GM21786 (cell line): Measurements from ENCODE around the gene TFF3.

ENCODE experiments used
- ATAC-seq: cut with Tn5 transposase; IDR thresholded peaks from one replicate; pipeline ENCODE4 v1.9.1; 2021; ENCODE audit not compliant: unreplicated experiment

TFF3 gene

DNA sequence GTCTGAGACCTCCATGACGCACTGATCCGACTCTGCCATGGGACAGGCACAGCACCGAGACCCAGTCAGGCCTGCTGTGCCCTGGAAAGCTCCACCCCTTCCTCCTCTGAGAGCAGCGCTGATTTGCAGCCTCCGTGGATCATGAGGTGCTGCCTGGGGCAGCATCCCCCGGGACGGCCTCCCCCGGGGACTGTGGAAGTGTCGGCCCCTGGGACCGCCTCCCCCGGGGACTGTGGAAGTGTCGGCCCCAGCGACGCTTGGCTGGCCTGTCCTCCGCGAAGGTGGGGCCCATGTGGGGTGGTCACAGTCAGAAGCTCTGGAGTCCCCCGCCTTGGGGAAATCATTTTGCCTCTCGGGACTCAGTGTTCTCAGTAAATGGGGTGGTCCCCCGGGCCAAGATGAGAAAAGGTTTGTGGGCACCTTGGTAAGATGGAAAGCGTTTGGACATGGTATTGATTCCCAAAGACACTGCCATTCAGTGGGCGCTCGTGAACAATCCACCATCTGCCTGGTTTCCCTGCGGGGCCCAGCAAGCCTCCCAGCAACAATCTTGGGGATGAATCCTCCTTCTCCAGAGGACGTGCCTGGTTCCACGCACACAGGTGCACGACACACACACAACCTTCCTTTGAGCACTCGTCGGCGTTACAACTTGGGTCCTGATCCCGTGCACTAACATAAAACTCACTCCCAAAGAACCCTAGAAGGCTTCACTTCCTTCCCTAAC is 32.6 kb upstream of the TFF3 start:
- ATAC-seq: no peak

DNA sequence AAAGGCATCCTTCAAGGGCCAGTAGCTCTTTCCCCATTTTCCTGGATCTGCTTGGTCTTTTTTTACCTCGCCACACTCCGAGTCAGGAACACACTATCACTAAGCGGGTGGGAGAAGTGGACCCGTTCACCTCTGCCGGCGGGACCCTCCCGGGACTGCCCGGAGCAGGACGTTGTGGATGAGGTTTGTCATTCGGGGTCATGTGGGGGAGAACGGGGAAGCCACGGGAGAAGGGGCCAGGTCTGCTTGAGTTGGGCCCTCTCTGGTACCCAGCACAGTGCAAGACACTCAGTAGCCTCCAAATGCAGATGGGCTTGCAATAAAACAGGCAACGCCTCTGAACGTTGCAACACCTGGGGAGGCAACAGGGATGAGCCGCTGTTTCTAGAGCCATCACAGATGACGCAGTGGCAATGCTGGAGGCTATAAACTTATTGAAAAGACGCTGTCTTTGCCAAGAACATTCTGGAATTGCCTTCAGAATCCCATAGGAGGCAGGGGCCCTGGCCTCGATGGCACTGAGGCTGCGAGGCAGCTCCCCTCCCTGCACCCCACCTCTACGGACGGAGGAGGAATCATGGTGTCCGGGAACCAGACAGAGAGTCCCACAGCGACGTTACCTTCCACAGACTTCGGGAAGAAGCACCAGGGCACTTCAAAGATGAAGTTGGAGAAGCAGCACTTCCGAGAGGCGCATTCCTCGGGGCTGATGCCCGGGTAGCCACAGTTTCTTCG is 31.8 kb upstream of the TFF3 start:
- no peak for ATAC-seq

DNA sequence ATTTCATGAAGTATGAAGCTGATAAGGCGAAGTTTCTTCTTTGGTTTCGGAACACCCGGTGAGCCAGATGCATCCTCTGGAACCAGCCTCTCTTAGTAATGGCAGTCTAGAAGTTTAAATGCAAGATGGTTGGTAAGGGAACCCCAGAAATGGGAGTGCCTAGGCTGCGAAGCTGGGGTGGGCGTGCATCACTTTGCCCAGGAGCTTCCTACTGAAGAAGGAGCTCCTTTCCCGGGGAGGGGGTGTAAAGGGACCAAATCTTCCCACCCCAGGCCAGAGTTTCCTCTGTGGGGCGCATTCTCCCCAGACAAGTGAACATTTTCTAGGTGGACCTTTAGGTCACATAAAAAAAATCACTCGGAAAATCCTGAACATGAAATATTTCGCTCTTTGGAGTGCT is 31.2 kb upstream of the TFF3 start:
- no peak for ATAC-seq

DNA sequence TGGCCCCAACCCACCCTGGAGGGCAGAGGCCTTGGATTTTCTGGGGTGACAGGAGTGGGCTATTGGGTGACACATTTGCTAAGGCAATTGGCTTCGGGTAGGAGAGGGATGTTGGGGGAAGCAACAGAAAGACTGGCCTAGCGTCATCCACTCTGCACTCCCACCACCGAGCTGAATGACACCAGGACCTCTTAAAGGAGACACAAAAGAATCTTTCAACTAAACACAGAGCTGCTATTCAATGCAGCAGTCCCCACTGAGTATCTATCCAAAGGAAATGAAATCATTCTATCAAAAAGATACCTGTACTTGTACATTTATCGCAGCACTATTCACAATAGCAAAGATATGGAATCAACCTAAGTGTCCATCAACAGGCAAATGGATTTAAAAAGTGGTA is 29.4 kb upstream of the TFF3 start:
- no peak for ATAC-seq

DNA sequence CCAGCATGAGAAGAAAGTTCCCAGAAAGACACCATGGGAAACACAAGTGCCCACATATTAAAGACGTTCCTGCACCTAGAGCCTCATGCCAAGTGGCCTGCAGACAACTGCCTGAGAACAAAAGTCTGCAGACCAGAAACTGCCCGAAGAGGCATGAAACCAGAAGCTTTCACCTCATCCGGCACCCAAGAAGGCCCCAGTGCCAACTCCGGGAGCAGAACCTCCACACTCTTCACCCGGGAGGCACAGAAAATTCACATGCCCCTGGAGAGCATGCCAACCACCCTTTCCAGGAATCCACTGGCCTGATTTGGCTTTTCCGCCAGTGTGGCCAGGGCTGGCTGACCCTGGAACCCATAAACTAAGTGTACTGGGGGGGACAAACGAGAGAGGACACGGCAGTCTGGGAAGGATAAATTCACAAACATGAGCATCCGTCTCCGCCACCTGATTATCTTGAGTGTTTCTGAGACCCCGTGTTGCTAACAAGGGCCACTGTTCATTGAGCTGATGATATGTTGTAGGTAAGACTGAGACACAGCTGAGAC is 28.8 kb upstream of the TFF3 start:
- ATAC-seq: no peak

DNA sequence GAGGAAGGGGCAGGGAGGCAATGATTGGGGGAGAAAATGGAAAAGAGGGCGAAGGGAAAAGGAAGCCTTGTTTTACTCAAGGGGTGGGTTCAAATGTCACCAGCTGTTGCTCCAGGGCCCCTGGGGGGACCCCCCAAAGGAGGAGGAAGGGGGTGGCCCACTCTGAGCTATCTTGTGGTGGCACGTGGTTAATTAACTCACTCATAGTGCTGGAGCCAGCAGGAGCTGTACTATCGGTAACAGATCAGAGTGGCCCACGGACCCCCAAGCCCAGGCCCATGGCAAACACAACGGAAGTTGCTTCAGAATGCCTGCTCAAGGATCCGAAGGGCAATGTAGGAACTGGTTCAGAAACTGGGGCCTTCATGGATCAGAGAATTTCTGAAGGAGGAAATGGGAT is 28.3 kb upstream of the TFF3 start:
- ATAC-seq: no peak

DNA sequence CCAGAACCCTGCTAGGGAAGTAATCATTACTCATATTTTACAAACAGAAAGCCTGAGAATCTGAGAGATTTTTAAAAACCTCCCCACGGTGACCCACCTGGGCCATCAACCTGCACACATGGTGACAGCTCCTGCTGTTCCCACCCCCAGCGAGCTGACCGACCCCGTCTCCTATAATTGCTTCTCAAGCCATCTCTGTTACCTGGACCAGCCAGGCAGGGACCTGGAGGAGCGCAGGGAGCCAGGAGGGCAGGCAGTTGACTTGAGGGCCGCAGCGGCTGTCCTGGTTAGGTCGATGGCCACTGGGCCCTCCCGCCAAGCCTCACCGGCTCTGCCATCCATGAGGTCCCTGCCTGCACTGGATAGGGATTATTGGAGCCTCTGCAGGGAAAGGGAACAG is 27.9 kb upstream of the TFF3 start:
- ATAC-seq: no peak

DNA sequence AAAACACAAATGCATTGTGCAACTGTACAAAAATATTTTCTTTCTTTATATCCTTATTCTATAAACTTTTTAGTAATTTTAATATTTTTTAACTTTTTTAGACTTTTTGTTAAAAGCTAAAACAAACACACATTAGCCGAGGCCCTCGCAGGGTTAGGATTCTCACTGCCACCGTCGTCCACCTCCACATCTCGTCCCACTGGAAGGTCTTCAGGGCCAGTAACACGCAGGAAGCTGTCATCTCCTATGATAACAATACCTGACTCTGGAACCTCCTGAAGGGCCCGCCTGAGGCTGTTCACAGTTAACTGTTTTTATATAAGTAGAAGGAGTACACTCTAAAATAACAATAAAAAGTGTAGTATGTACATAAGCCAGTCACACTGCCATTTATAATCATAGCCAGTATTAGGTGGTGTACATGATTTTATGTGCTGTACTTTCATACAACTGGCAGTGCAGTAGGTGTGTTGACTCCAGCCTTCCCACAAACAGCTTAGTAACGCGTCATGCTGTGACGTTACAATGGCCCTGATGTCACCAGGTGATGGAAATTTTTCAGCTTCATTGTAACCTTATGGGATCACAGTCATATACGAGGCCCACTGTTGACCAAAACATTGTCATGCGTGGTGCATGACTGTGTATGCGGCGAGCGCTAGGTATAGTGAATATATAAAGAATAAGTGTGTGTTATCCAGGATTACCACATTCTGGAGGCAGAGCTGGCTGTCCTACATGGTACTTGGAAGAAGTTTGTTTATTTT is 26.8 kb upstream of the TFF3 start:
- no peak for ATAC-seq

DNA sequence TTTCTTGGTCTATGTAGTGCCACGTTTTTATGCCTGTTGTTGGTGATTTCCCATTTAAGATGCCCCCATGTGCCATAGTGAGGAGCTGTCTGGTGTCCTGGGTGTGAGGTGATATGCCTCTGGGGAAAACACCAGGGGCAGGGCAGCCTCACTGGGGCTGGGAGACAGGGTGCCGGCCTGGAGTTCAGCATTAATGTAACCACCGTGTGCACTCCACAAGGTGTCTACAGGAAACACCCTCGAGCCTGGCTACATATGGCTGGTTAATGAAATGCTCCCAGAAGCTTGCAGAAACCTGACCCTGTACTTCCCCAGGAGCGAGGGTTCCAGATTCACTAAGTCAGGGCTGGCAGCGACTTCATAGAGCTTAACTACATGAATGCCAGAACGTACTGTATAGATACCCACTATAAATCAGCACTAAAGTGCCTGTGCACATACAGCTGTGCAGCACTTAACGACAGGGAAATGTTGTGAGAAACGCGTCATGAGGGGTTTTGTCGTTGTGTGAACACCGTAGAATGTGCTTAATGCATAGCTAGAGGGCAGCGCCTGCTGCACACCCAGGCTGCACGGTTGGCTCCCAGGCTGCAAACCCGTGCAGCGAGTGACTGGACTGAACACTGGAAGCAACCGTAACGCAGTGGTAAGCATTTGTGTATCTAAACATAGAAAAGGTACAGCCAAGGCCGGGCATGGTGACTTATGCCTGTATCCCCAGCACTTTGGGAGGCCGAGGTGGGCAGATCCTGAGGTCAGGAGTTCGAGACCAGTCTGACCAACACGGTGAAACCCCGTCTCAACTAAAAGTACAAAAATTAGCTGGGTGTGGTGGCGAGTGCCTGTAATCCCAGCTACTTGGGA is 25.2 kb upstream of the TFF3 start:
- no peak for ATAC-seq

DNA sequence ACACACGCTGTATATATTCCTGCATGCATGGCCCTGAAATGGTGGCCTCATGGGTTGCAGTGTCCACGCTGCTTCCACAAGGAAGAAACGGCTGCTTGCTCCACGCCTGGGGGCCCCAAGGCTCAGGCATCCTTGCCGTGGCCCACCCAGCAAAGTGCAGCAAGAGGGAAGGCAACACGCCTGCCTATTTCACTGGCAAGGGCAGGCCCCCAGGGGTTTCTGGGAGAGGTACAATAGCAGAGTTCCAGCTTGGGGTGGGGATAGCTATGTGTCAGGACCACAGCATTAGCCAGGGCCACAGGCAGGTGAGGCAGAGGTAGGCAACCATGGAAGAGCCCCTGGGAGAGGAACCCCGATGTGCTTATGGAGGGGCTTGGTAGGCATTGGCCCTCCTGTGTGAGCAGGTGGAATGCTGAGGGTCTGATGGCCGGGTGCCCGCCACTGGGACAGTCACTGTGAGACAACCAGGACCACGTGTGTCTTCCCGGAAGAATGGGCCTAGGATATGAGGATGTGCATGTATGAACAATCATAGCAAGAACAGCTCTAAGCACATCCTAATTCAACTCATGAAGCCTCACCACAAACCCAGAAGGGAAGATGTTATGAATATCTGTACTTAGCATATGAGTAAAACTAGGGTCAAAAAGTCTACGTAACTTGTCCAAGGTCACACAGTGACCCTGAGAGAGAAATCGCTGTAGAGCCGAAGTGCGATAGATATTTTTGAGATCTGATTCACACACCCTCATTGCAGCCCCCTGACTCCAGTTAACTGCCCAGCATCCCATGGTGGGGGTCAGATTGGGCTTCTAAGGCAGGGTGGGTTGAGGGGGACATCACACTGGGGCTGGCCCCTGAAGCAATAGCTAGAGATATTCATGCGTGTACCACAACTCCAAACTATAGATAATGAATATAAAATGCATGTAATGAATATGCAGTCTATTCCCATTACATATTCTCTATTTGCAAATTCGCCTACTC is 23.8 kb upstream of the TFF3 start:
- no peak for ATAC-seq

DNA sequence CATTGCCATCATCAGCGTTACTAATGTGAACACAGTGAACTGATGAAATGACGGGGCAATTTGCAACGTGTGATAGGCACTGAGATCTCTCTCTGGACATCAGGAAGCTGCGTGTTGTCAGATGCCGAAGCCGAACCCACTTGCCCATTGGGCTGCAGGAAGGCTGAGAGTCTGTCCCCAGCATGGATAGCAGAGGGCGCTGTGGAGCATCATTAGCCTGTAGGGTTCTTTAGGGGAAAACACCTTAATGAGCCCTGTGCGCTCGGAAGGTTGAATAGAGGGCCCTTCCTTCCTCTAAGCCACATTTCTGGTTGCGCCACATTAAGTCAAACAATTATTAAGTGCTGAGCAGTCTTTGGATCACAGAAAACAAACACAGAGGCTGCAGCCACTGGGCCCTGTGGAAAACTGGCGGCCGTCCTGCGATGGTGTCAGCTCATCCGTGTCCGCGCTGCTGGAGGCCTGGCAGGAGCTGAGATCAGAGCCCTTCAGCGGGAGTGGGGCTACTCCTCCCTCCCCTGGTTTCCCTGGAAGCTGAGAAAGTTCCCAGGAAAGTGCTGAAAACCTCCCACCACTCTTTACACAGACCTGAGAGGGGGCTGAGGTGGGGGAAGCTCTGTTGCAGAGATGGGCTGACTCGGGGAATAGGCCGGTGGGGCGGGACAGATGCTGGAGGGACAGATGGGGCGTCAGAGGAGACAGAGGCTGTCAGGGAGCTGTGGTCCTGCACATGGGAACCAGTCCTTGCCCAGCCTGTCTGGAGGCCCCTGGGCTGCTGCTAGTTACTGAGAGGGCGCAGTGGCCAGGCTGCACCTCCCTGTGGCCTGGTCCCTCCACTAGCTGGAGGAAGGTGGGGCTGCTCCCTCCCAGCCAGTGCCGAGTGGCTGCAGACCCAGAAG is 22.9 kb upstream of the TFF3 start:
- ATAC-seq: no peak

DNA sequence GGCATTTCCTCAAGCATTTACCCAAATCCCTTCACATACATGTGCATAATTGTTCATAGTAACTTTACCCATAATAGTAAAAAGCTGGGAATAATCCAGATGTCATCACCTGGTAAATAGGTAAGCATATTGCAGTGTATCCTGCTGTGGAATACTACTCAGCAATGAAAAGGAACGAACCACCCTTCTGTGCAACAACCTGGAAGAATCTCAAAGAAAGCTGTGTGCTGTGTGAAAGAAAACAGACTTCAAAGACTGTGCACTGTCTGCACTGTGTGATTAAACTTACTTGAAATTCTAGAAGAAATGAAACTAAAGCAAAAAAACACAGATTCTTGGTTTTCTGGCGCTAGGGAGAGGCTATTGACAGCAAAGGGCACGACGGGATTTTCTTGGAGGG is 22.1 kb upstream of the TFF3 start:
- no peak for ATAC-seq

DNA sequence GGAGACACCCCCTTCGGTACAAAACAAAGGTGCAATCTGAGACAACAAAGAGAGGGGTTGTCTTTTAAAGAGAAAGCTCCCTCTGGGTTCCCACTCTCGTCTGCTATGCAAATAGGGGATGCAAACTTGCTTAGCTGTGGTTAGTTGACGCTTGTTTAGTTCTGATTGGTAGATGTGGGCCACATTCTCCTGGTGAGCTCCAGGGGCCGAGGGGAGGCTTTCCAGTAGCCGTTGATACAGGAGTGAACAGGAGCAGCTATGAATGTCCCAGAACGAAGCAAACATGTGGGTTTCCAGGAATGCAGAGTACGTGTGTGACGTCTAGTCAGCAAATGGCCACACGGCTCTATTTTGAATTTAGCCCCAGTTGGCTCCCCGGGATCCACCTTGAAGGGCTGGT is 20.8 kb upstream of the TFF3 start:
- ATAC-seq: no peak

DNA sequence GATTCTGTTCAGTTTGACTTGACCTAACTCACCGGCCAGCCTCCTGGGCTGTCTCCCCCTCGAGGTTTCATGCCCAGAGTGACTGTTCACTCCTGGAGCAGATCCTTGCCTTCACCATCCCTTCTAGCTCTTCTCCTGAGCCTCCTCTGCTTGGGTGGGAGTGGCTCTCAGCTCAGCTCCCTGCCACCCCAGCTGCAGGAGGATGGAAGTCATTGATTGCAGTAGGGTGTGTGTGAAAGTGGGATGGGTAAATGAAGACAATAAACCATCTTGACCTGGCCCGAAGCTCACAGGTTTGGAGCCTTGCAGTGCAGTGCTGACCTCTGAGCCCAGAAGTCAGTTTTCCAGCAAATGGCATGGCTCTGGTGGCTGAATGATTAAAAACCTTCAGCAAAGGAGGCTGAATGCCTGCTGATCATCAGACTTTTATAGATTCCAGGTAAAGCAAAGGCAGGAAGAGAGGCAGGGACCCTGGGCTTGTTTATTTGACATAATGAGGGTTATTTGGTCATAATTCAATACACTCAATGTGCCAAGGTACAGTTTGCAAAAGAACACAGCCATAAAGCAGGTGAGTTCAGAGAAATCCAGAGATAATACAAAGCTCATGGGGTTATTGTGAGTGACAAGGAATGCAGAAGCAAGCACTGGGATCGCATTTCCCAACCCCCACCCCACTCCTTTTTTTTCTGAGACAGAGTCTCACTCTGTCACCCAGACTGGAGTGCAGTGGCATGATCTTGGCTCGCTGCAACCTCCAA is 17.5 kb upstream of the TFF3 start:
- no peak for ATAC-seq

DNA sequence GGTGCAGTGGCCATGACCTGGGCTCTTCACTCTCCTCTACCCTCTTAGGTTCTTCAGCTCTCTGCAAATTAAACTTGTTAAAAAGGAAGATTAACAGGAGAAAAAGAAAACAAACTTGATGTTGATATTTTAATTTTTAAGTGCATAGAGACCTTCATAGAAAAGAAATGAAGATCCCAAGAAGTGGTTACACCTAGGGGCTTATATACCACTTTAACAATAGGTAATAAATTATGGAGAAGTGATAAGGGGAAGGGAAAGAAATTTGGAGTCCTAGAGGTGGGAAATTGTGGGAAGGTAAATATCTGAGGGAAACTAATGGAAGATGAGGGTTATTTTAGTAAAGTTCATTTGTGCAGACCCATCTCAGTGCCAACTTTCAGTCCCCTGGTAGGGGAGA is 16.5 kb upstream of the TFF3 start:
- no peak for ATAC-seq

DNA sequence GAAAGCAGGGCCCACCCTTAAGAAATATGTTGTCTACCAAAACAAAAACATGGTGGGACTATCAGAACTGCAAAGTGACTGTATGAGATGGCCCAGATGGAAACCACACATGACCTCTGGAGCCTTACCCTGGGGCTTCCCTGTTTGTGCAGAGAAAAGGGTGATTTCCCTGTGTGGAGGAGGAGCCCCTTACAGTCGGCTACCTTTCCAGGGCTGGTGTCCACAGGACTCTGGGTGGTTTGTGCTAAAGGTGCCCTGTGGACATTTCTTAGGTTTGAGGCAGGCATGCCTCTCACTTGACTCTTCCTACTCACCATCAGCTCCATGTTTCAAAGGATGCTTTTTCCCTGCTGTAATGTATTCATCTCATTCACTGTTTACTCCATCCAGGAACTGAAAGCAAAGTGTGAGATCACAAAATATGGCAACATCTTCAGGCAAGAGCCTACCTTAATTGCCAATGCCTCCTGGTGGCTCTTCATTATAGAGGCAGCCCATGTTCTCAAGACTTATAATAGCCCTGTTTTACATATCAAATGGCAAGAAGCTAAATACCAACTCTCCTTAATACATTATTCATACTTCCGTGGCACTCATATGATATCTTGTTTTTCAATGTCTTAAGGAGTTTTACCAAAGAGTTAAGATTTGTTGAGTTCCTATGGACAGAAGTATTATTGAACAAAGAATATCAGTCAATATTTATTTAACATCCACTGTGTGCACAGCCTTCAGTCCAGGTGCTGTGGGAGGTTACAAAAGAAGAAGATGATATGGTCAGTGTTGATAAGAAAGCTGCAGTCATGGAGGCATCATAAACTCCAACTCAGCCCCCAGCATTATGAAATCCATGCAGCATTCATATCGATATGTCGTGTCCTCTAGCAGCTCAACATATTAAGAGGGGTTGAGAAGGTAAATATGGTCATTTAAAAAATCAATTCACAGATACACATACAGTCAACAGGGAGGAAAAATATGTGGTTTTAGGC is 15.5 kb upstream of the TFF3 start:
- ATAC-seq: no peak

DNA sequence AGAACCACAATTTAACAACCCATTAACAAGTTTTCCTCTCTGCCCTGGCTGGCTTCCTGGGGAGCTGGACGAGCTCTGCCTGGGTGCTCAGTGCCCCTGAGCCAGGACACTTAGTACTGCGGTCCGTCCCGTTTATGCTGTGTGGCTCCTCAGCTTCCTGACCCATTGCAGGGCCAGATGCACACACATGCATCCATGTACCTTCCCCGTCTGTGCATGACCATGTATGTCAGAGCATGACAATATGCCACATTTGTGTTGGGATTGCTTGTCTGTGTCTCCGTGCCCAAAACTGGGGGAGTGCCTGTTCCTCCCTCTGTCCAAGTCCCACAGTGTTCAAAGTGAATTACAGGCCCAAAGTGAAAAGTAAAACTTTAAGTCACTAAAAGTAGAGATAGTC is 9.7 kb upstream of the TFF3 start:
- no peak for ATAC-seq
